Measurements from ENCODE around the gene PHF20.
"Not testable (repeated sequence)": the region's sequence is repeated elsewhere in the genome, so short reads cannot be mapped to it uniquely, and the experiment has no call there.

Gene PHF20

DNA sequence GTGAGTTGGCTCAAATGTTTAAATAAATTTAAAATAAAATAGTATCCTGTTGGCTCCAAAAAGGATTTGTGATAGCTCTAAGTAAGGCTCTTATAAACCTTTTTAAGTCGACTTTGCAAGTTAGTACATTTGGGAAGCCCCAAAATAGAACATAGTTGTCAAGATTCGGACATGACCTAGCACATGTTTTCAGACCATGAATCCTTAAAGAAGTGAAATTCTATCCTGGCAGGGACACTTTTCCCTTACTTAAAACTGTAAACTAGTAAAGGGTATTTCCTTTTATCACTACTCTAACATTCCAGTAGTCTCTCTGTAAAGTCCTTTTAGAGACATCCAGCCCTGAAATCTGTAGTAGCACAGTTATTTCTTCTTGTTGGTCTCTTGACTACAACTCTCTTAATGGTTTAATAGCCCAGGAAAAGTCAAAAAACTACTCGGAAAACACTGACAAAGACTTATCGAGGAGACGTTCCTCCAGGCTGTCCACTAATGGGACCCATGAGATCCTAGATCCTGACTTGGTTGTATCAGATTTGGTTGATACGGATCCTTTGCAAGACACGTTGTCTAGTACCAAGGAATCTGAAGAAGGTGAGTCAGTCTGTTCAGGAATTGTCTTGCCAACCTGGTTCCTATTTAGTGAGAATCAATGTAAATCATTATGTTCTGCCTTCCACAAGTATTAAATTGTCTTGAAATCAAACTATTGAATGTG lies 98.9 kb downstream of the PHF20 start:
- no peak for DNase-seq
- intact Hi-C loops (cut with DNase I), result no loop called here

DNA sequence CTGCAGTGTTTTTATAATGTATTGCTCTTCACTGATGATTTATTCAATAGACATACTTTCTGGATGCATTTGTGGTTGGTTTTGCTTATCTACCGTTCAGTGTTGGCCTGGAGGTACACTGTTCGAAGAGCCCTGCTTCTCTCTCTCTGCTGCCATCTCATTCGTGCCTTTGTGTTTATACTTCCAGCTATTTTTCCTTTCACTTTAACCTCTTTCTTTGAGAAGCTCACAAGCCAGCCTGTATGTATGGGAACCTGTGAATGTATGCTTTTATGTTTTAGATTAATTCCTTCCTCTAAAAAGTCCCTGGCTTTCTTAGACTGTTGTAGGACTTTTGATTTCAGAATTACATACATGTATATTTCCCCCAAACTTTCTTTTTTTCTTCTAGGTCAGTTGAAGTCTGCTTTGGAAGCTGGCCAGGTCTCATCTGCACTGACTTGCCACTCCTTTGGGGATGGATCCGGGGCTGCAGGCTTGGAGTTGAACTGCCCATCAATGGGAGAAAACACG lies 99.5 kb downstream of the PHF20 start:
- intact Hi-C loops (cut with DNase I), result no loop called here
- peak in 2 of 42 donors; percentile 11 to 51 for DNase-seq

DNA sequence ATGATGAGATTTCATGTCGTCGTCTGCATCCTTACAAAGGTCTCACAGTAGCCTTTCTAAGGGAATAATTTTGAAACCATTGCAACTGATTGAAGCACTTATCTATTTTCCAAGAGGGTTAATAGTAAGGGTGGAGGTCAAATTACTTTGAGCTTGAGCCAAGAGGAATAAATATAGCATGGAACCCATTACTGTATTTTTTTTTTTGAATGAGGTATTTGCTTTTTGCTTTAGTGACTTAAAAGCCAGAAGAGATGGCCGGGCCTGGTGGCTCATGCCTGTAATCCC lies 104.2 kb downstream of the PHF20 start:
- no peak for DNase-seq
- intact Hi-C loops (cut with DNase I), result no loop called here

DNA sequence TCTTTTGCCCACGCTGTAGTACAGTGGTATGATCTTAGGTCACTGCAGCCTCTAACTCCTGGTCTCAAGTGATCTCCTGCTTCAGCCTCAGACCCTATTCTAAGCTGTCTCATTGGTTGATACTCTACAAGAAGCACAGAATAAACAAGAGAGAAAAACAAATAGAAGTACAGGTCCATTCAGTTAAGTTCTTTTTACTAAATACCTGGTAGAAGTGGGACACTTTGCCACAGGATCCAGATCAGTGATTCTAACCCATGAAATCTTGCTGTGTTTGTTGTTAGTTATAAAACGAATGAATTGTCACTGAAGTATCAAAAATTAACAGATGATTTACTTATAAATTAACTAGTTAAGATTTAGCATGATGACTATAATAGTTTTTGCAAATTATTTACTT lies 105.8 kb downstream of the PHF20 start:
- DNase-seq, result no peak
- intact Hi-C loops (cut with DNase I), result no loop called here

DNA sequence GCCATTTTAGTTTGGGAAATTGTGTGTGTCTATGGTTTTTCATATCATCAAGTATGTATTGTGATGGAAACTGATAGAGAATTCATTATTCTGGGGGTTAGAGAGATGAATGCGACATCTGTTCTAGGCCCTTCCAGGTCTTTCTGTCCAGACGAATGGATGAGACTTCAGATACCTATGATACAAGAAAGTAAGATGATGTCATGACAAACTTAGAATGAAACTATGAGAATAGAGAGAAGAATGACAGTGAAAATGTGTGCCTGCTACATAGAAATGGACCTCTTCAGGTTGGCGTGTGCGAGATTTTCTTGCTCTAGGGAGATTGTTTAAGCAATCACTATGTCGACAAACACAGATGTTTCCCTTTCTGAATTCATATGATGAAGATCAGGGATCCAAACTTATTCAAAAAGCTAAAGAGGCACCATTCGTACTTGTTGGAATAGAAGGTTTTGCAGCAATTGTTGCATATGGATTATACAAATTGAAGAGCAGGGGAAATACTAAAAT lies 106.4 kb downstream of the PHF20 start:
- no peak for DNase-seq
- intact Hi-C loops (cut with DNase I), result no loop called here

DNA sequence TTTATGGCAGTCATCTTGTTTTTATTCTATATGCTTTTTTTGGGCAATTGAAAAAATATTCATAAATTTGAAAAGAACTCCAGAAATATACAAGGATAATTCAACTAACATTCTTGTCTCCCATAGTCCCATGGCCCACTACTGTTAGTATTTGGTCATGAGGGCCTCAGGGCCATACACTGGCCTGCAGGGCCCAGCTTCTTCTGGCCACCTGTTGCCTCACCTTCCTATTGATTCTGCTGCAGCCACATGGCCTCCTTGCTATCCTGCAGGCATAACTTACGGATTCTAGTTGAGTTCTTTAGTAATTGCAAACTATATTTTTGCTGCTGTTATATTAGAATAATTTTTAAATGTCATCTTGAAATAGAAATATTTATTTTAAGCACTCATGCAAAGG lies 109.9 kb downstream of the PHF20 start:
- intact Hi-C loops (cut with DNase I), result loop anchor here (10.0 kb wide), 1 partner anchor 147 kb away; no protein-coding TSS in a partner anchor
- no peak for DNase-seq

DNA sequence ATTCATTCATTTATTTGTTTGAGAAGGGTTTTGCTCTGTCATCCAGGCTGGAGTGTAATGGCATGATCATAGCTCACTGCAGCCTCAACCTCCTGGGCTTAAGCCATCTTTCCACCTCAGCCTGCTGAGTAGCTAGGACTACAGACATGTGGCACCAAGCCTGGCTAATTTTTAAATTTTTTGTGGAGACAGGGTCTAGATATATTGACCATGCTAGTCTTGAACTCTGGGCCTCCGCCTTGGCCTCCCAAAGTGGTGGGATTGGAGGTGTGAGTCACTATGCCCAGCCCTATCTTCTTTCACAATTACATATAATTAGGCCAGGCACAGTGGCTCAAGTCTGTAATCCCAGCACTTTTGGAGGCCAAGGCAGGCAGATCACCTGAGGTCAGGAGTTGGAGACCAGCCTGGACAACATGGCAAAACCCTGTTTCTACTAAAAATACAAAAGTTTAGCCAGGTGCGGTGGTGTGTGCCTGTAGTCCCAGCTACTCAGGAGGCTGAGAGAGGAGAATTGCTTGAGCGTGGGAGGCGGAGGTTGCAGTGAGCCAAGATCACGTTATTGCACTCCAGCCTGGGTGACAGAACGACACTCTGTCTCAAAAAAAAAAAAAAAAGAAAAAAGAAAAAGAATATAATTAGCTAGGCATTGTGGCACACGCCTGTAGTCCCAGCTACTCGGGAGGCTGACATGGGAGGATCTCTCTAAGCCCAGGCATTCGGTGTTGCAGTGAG lies 110.8 kb downstream of the PHF20 start:
- intact Hi-C loops (cut with DNase I), result loop anchor here (10.0 kb wide), 1 partner anchor 148 kb away; no protein-coding TSS in a partner anchor
- DNase-seq, result peak in 6 of 42 donors; percentile 28 to 54 (median 37)

DNA sequence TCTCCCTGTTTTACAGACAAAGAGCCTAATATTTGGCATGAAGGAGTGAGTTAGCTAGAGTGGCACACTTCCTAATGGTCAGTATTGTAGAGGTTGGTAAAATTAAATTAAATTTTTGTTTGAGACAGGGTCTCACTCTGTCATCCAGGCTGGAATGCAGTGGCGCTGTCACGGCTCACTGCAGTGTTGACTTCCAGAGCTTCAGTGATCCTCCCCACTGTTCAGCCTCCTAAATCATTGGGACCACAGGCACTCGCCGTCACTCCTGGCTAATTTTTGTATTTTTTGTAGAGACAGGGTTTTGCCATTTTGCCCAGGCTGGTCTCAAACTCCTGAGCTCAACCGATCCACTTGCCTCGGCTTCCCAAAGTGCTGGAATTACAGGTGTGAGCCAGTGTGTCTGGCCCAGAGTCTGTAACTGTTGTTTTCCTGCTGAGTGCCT lies 111.5 kb downstream of the PHF20 start:
- no peak for DNase-seq
- intact Hi-C loops (cut with DNase I), result loop anchor here (10.0 kb wide), 1 partner anchor 149 kb away; no protein-coding TSS in a partner anchor

DNA sequence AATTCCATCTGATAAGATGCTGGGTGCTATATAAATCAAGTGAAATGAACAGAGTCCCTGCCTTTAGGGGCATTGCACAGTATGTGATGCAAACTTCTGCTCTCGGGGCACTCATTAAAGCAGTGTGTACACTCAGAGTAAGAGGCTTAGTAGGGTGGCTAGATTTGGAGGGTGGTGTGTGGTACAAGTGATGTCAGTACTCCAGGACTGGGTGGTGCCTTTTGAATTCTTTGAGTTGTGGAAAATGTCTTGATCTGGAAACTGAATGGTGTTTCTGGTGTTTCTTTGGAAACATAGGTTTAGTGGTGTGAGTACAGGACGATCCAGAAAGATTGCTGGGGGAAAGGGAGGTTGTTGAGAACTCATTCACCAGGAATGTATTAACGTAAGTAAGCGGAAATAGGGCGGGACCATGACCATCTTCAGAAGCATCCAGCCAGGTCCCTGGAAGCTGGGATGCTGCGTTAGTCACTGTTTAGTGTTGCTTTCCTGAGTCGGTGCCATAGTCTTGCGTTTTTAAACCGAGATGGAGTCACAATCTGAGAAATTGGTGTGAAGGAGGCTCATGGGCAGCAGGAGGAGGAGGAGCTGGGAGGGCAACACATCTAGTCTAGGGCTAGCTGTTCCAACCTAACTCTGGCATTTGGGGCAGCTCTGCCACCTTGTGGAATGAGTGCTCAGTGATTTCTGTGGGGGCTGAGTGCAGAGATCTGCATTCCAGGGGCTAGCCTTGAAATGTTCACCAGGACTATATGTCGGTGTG lies 112.1 kb downstream of the PHF20 start:
- intact Hi-C loops (cut with DNase I), result loop anchor here (10.0 kb wide), 1 partner anchor 149 kb away; no protein-coding TSS in a partner anchor
- DNase-seq, result peak; percentile 53 to 90 (median 78)

DNA sequence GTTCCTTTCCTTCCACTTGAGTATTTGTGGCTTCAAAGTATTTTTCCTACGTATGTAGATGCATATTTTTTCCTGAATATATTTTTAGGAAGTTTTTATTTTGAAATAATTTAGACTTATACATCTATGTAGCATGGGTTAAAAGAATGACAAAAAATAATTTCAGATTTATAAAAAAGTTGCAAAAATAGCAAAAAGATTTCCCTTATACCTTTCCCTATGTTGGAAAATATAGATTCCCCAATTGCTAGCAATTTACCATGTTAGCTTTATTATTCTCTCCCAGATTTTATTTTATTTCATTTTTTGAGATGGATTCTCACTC lies 112.7 kb downstream of the PHF20 start:
- no peak for DNase-seq
- intact Hi-C loops (cut with DNase I), result loop anchor here (10.0 kb wide), 1 partner anchor 150 kb away; no protein-coding TSS in a partner anchor

DNA sequence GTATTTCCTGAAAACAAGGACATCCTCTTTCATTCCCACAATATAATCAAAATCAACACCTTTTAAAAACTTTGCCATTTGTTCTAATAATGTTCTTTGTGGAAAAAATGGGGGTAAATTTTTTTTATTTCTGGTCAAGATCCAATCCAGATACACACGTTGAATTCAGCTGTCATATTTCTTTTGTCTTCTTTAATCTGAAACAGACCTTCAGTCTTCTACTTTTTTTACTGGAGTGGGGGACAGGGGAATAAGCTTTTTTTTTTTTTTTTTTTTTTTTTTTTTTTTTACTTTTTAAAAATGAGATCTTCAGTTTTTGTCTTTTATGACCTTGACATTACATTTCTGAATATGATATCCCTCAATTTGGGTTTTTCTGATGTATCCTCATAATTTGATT lies 113.4 kb downstream of the PHF20 start:
- intact Hi-C loops (cut with DNase I), result loop anchor here (10.0 kb wide), 1 partner anchor 150 kb away; no protein-coding TSS in a partner anchor

DNA sequence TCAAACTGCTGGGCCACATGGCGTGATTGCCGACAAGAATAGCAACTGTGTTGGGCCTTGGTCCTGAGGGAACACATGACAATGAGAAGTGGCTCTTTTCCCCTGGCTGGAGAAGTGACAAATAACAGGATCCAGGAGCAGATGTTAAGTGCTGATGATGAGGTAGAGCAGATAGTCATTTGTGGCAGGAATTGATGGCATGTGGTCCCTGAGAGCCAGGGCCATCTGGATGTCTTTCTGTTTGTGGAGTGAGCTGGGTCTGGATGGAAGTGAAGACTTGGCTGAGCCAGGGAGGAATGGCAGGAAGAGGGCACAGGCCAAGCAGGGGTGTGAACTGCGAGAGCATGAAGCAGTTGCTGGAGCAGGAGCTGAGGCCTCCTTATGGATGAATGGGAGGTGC lies 114.7 kb downstream of the PHF20 start:
- intact Hi-C loops (cut with DNase I), result loop anchor here (10.0 kb wide), 1 partner anchor 152 kb away; no protein-coding TSS in a partner anchor
- no peak for DNase-seq

More for the DNA sequence above, 113.4 kb downstream of the PHF20 start:
- DNase-seq, result no peak

DNA sequence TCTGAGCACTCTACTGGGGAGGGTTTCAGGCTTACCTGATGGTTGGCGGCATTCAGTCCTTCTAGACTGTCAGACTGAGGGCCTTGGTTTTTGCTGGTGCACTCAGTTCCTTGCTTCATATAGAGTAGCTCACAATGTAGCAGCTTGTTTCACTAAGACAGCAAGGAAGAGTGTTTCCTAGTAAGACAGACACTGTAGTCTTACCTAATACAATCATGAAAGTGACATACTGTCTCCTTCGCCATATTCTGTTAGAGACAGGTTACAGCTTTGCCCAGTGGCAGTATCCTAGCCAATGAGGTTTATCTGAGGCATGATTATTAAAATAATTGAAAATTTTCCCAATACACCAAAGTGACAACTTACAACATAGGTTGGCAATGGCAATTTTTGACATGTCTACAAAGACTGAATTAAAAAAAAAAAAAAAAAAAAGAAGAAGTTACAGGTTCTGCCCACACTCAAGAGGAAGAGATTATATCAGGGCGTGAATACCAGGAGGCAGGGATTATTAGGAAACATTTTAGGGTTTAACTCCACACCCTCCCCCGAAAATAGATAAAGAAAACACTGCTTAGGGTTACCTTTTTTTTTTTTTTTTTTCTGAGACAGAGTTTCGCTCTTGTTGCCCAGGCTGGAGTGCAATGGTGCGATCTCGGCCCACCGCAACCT lies 115.7 kb downstream of the PHF20 start:
- DNase-seq, result no peak
- intact Hi-C loops (cut with DNase I), result loop anchor here (10.0 kb wide), 1 partner anchor 153 kb away; no protein-coding TSS in a partner anchor

DNA sequence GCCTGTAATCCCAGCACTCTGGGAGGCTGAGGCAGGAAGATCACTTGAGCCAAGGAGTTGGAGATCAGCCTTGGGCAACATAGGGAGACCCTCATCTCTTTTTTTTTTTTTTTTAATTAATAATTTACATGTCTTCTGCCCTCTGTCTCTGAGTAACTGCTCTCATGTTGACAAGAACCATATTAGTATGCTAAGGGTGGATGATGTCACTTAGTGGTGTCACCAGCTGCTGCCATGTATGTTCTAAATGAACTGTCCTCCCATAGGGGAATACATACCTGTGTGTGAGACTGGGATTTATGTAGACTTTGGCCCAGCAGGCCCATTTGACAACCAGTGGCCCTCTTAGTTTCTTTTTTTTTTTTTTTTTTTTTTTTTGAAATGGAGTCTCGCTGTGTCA lies 116.8 kb downstream of the PHF20 start:
- intact Hi-C loops (cut with DNase I), result loop anchor here (10.0 kb wide), 1 partner anchor 154 kb away; no protein-coding TSS in a partner anchor
- DNase-seq, result no peak

DNA sequence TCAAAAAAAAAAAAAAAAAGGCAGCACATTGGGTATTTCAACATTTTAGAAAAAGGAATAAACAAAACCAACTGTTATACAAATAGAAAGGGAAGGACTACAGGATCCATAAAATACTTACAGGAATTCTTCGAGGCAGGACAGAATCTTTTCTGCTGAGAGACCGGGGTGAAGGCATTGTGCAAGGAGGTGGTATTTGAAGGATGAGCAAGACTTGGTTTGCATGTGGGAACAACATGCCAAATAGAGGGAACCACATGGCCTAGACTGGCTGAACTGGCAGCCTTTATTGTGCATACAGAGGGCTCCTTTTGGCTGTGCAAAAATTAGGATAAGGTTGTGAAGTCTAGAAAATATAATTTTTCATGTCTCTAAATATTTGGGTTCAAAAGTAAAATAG lies 119.6 kb downstream of the PHF20 start:
- intact Hi-C loops (cut with DNase I), result no loop called here
- DNase-seq, result no peak

DNA sequence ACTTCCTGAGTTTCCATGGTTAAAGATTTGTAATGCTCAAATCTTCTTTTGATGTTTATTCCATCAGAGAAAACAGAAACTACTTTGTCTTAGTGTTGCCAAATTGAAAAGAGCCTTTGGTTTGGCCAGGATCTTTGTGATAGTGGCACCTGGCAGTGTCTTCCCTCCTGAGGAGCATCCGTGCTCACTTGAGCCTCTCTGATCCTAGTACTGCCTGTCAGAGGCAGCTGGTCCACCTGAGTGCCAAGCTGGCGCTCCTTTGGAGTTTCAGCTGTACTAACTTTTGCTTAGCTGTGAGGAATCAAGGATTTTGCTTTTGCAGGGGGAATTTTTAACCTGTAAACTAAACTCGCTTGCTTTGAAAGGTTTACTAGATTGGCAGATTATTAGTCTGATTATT lies 121.1 kb downstream of the PHF20 start:
- intact Hi-C loops (cut with DNase I), result no loop called here
- DNase-seq, result no peak

DNA sequence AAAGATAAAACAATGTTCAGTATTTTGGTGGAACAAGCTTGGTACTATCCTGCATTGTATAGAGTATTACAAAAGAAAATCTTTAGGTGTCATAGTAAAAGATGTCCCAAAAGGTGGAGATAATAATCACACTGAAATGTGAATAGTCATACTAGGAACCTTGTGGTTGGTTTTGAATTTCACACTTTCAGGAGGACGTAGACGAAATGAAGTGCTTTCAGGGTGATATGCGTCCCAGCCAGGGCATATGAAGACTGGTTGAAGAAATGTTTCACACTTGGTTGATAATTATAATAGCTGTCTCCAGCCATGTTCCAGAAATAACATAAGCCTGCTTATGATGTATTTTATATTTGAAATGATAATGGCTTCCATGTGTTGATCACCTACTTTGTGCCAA lies 122.1 kb downstream of the PHF20 start:
- DNase-seq, result no peak
- intact Hi-C loops (cut with DNase I), result no loop called here

DNA sequence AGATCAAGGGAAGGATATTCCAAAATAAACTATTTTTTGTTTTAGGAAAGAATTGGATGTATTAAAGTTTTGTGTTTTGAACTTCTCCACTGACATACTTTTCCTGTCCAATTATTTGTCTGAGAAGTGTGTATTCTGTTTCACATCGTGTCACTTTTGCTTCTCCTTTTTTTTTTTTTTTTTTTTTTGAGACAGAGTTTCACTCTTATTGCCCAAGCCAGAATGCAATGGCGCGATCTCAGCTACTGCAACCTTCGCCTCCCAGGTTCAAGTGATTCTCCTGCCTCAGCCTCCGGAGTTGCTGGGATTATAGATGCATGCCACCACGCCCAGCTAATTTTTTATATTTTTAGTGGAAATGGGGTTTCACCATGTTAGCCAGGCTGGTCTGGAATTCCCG lies 123.7 kb downstream of the PHF20 start:
- intact Hi-C loops (cut with DNase I); DNase-seq: not testable (repeated sequence)

DNA sequence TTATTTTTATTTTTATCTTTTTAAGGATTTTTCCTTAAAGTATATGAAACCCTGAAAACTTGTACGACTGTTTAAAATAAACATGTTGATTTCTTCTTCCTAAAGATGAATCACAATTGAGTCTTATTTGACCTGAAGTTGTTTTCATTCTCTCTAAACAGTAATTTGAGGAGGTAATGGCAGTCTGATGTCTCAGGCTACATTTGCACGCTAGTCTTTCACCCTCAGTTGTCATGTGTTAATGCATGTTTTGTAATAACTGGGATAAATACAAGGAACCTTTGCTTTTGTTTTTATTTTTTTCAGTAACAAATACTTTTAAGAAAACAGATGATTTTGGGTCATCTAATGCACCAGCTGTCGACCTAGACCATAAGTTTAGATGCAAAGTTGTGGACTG lies 127.2 kb downstream of the PHF20 start:
- intact Hi-C loops (cut with DNase I), result no loop called here
- no peak for DNase-seq

All from head of caudate nucleus (tissue), 42 donors.